DMS153 (cell line): ENCODE data around the gene GPR183.
"Not testable (repeated sequence)": the region's sequence is repeated elsewhere in the genome, so short reads cannot be mapped to it uniquely, and the experiment has no call there.

ENCODE experiments used
- DNase-seq: peaks from one replicate; lab custom pipeline; 2025; lab: John Stamatoyannopoulos, UW

Gene GPR183

DNA sequence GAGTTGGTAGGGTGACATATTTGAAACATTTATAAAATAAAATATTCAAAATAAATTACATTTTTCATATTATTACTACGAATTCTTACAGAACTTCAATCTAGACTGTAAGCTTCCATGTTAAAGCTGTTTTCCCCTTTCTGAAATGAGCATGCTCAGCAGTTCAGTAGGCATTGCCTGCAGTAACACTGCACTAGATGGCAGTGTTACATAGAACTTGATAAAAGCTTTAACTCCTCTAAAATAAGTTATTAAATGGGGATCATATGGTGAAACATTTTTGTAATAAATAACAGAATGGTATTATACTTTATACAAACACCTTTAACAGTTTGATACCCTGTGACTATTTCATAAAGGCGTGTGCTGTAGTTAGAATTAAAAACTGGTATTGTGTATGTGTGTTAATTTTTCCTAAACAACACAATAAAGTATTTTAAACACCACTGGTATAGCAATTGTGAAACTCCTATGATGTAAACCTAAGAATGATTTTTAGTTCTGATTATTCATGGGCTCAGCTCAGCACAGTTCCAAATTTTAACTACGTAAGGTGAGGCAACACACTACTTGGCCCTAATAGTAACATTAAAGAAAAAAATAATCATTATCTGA is 37.5 kb downstream of the GPR183 start:
- DNase-seq: no peak

GRCh38 chr13:99268822-99269221 is 38.4 kb downstream of the GPR183 start:
- no peak for DNase-seq

- DNase-seq: no peak
These were observed 39.3 kb downstream of the GPR183 start for GRCh38 chr13:99267927-99268326.

- no peak for DNase-seq
These were observed 40.4 kb downstream of the GPR183 start for GRCh38 chr13:99266827-99267226.

DNA sequence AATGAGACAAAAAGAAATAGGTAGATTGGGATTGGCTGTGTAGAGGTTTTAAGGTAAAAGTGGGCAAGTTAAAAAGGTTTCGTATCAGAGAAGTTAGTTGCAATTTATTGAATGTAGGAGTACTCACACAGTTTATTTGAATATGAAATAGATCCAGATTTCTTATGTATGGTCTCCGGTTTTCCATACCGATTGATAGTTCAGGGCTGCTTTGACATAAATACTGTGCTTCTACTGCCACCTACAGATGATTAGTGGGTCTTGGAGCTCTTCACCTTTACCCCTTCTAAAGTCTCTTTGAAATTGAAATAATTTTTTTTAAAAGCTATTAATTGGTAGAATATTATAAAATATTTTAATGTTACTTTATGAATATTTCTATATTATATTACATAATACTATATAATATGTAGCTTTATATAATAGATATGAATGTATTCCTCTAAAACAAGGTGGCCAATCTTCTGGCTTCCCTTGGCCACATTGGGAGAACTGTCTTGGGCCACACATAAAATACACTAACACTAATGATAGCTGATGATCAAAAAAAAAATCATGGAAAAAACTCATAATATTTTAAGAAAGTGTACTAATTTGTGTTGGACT is 41.3 kb downstream of the GPR183 start:
- DNase-seq: peak; percentile 20

DNA sequence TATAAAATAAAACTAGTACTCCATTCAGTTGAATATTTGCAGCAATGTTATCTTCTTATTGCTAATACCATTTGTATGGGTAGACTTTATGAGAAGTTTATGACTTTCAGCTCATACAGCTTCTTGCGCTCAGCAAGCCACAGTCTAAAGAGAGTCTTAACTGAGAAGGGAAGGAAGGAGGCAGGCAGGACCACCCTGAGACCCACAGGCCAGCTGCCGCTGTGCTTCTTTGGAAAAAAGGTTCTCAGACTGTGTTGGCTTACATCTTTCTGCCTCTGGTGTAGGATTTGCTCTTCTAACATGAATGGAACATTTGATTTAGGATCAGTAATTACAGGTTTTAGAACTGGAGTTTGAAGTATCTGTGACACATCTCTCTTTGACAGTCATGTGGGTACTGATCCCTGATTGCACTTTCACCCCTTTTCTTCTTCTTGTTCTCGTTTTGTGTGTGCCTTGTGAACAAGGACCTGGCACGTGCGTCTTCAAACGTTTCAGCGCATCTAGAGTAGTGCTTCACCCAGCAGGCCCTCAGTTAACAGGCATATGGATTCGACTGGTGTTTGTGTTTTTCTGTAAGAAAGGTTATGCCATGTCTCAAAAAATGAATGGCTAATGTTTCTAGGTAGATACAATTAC is 41.9 kb downstream of the GPR183 start:
- no peak for DNase-seq

DNA sequence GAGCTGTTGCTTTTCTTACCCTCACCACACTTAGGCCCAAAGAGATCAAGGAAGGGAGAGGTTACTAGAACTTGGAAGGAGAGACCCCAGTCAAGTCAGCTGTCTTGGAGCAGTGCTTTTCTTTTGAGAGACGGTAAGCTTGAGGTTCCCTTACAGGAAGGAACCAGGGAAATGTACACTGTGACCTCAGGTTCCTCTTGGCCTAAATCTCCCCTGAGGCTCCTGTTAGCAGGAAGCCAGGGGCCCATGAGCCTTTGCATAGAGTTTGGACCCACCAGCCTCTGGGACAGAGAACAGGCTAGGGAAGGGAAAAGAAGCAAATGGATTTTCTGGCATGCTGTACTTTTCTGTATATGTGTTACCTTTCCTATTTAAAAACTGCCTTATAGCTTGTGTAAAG is 43.1 kb downstream of the GPR183 start:
- no peak for DNase-seq

DNA sequence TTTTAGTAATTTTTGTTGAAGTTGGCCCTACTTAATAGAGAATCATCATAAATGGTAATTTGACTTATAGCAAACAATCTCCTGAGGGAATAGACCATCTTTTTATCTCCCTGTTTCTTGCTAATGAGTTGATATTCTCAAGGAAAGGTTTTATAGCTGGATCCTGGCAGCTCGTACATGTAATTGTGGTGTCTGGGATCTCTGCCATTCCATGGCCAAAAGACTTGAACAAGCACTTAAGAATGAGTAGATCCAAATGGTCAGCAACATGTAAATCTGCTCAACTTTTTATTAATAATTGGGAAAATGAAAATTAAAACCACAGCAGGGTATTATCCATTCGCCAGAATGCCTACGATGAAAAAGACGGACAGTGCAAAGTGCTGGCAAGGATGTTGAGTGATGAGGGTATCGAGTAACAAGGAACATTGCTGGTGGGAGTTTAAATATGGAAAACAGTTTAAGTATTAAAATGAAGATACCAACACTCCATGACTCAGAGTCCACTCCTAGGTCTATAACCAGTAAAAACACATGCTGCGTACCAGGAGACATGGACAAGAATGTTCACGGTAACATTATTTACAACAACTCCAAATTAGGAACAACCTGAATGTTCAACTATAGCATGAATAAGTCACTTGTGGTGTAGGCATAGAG is 43.9 kb downstream of the GPR183 start:
- no peak for DNase-seq

GRCh38 chr13:99261059-99261458 is 46.1 kb downstream of the GPR183 start:
- DNase-seq: no peak

- DNase-seq: no peak
These were observed 47.0 kb downstream of the GPR183 start for GRCh38 chr13:99260216-99260615.

- DNase-seq: no peak
These were observed 48.3 kb downstream of the GPR183 start for GRCh38 chr13:99258946-99259345.

DNA sequence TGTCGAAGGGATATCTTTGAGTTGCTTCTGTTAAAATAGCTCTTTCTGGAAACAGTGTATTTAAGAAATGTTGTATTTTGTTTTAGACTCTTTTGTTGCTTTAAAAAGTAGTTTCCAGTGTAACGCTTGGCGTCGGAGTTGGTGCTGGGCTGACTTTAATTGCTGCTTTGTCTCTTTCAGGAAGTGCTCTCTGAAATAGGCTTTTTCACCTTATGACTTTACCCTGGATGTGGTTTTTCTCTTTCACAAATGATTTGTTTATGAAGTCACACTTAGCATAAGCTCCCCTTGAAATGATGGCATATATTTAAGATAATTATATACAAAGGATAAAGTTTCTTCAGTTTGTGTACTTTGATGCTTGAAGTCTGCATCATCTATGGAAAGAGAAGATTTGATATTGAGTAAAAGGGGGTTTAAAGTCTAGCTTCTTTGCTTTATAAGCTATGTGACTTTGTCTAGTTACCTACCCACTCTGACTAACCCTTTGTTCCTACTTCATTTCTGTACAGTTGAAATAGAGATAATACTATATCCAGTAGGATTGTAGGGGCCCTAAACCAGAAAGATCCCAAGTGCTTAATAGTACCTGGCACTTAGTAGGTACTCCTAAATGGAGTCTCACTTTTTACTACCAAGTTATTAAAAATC is 48.9 kb downstream of the GPR183 start, which contains the start of gene GPR18:
TSS of gene GPR18 (minus strand) at position 170 of the 651 bp plus-strand sequence. CDS start 2,507 bp downstream, outside the sequence.
- no peak for DNase-seq

- DNase-seq: no peak
These were observed 49.9 kb downstream of the GPR183 start for GRCh38 chr13:99257291-99257690.

- DNase-seq: no peak
These were observed 50.5 kb downstream of the GPR183 start for GRCh38 chr13:99256709-99257108.

DNA sequence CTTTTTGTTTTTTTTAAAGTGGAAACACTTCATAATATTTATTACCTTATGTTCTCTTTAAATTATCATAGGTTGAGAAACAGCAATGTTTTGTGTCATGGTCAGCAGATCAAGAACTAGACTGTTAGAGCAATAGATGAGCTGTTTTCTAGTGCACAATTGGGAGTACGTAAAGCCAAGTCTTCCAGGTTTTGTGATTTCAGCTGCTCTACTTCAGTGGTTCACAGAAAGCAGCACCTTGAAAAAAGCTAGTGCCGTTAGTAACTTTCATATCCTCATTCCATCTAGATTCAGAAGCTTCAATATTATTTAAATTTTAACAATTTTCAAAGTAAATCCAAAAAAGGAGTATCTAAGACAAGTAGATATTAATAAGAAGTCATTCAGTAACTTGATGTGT is 50.9 kb downstream of the GPR183 start:
- no peak for DNase-seq

- no peak for DNase-seq
These were observed 51.9 kb downstream of the GPR183 start for GRCh38 chr13:99255271-99255670.

- no peak for DNase-seq
These were observed 52.4 kb downstream of the GPR183 start for GRCh38 chr13:99254830-99255229.

DNA sequence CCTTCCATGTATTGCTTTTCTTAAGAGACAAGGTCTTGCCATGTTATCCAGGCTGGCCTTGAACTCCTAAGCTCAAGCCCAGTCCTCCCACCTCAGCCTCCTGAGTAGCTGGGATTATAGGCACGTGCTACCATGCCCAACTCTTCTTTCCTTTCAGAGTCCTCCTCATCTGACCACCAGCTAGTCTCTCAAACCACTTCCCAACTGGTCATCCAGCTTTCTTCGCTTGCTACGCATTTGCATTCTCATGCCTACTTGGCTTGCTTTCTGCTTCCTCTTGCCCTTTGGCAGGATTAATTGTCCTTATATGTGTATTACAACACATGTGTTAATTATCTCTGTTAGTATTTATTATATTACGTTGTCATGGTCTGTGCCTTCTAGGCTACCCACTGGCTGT is 55.3 kb downstream of the GPR183 start:
- DNase-seq: no peak

GRCh38 chr13:99250982-99251825 is 56.0 kb downstream of the GPR183 start:
- DNase-seq: no peak

GRCh38 chr13:99249606-99250005 is 57.6 kb downstream of the GPR183 start:
- not testable (repeated sequence) for DNase-seq

- not testable (repeated sequence) for DNase-seq
These were observed 58.0 kb downstream of the GPR183 start for GRCh38 chr13:99249178-99249577.
